Panc1 (cell line): ENCODE data around the gene DIPK1B. TPM values are rescaled to one million over a fixed set of nuclear protein-coding genes. Genes with fewer than 3 reads are reported as not detected.

Experiments
- ATAC-seq: fragments of 200-7000 bp; cut with Tn5 transposase; 2 replicates; pipeline ENCODE4 v1.9.1; 2020; ENCODE audit warnings: mild to moderate bottlenecking, moderate library complexity
- BruUV-seq: library from RNA; stranded (reverse); fragments of 400-500 nt; replicated peaks from 2 replicates; lab custom pipeline; 2021; lab: Mats Ljungman, UMichigan
- CTCF ChIA-PET: fragments of 300-600 bp; sonication (Branson Sonifier 250); formaldehyde crosslinking; loops from one replicate; lab custom pipeline; 2022; ENCODE audit warnings: antibody characterized with exemption; lab: Charles Lee
- POLR2A ChIA-PET: fragments of 300-600 bp; sonication (Branson Sonifier 250); formaldehyde crosslinking; loops from one replicate; lab custom pipeline; 2022; ENCODE audit warnings: antibody characterized with exemption; lab: Charles Lee
- DNase-seq: peaks from one replicate; pipeline ENCODE4 v3.0.0-alpha.2; 2010; ENCODE audit warnings: low read depth, low spot score
- H3K27ac ChIP-seq: 2 replicates; pipeline ENCODE4 v1.5.1; 2011; ENCODE audit warnings: mild to moderate bottlenecking, low read length, inconsistent platforms
- H3K27me3 ChIP-seq: fragments of 200-500 bp; sonication (Bioruptor generic); 2 replicates; pipeline ENCODE4 v1.6.0; 2014; ENCODE audit warnings: low read length, inconsistent platforms; ENCODE audit not compliant: control insufficient read depth, insufficient read depth
- H3K36me3 ChIP-seq: fragments of 200-500 bp; sonication (Bioruptor generic); 2 replicates; pipeline ENCODE4 v1.5.1; 2014; ENCODE audit warnings: inconsistent platforms, mild to moderate bottlenecking, low read length, moderate library complexity; ENCODE audit not compliant: control insufficient read depth, insufficient read depth
- H3K4me1 ChIP-seq: 2 replicates; pipeline ENCODE4 v1.5.1; 2011; ENCODE audit warnings: inconsistent platforms, mild to moderate bottlenecking, low read length, moderate library complexity; ENCODE audit not compliant: control insufficient read depth, insufficient read depth
- H3K4me3 ChIP-seq, 2 experiments: 2 replicates each; pipeline ENCODE4 v1.5.1; 2011 to 2012; ENCODE audit warnings: low read depth in 2 of 2, low read length in 2 of 2, mild to moderate bottlenecking in 2 of 2, inconsistent platforms in 1 of 2, moderate library complexity in 1 of 2
- H3K9me3 ChIP-seq: fragments of 200-500 bp; sonication (Bioruptor generic); 2 replicates; pipeline ENCODE4 v1.5.1; 2014; ENCODE audit warnings: low read depth, mild to moderate bottlenecking, inconsistent platforms, low read length, moderate library complexity; ENCODE audit not compliant: control insufficient read depth, insufficient read depth
- CTCF ChIP-seq: fragments of 450-650 bp; IDR thresholded peaks from 2 replicates; pipeline ENCODE4 v1.5.1; 2017; ENCODE audit warnings: mild to moderate bottlenecking
- POLR2AphosphoS5 ChIP-seq: IDR thresholded peaks from 2 replicates; pipeline ENCODE4 v1.6.1; 2012; ENCODE audit warnings: mild to moderate bottlenecking, low read depth, low read length, moderate library complexity
- SIN3A ChIP-seq: IDR thresholded peaks from 2 replicates; pipeline ENCODE4 v1.6.1; 2012; ENCODE audit warnings: low read depth, mild to moderate bottlenecking, low read length, moderate library complexity, borderline replicate concordance; ENCODE audit not compliant: insufficient read depth
- TCF7L2 ChIP-seq: IDR thresholded peaks from 2 replicates; pipeline ENCODE4 v1.6.1; 2011; ENCODE audit warnings: mild to moderate bottlenecking, low read depth, low read length, inconsistent platforms
- in situ Hi-C: cut with HindIII; loops from 2 replicates; pipeline ENCODE4 v1.10.0; 2016; ENCODE audit warnings: low sequenced_read_pairs, low pct_unique_long_range_greater_than_20kb
- intact Hi-C: fragments of 100-400 bp; cut with micrococcal nuclease; formaldehyde crosslinking; loops from one replicate; pipeline ENCODE4 v1.10.0; 2022; ENCODE audit not compliant: unreplicated experiment
- total RNA-seq: library from RNA; stranded (reverse); gene quantifications from one replicate; pipeline ENCODE4 v1.2.1, GENCODE V29; 2021; ENCODE audit not compliant: unreplicated experiment
- TF ChIP-seq, protein P1 (sequence below), 2 experiments: IDR thresholded peaks; 2 replicates each; pipeline ENCODE4 v1.6.1; 2011 to 2012; ENCODE audit warnings: low read depth in 2 of 2, control low read depth in 1 of 2, low read length in 1 of 2, mild to moderate bottlenecking in 1 of 2, moderate library complexity in 1 of 2; ENCODE audit not compliant: insufficient read depth in 1 of 2

The DIPK1B gene
- total RNA-seq, 1 experiment from 2014 or later = 10.6 TPM

DNA sequence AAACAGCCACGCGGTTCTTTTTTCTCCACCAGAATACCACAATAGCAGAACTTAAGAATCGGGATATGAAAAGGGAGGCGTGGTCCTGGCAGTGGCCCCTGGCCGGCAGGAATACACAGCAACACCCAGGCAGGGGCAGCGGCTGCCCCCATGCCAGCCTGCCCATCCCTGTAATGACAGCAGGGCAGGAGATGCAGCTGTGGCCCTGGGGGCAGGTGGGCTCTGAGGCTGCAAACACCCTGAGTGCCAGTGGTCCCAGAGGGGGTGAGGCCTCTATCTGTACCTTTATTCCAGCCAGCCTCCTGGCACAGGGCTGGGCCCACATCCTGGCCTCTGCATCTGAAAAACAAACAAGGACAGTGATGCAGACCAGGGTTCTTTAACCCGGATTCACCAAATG lies 12.4 kb downstream of the DIPK1B start:
- DNase-seq (no peak), ATAC-seq (no peak)
- H3K4me1 ChIP-seq = peaks cover 41% of the 10 kb centered on the region
- no peak overlapping the region for H3K27ac ChIP-seq
- H3K27me3 ChIP-seq = no peaks in the 10 kb centered on the region
- TF ChIP-seq CTCF (no peak), TCF7L2 (no peak), SIN3A (no peak), POLR2AphosphoS5 (no peak)
- TF ChIP-seq, protein P1, sequence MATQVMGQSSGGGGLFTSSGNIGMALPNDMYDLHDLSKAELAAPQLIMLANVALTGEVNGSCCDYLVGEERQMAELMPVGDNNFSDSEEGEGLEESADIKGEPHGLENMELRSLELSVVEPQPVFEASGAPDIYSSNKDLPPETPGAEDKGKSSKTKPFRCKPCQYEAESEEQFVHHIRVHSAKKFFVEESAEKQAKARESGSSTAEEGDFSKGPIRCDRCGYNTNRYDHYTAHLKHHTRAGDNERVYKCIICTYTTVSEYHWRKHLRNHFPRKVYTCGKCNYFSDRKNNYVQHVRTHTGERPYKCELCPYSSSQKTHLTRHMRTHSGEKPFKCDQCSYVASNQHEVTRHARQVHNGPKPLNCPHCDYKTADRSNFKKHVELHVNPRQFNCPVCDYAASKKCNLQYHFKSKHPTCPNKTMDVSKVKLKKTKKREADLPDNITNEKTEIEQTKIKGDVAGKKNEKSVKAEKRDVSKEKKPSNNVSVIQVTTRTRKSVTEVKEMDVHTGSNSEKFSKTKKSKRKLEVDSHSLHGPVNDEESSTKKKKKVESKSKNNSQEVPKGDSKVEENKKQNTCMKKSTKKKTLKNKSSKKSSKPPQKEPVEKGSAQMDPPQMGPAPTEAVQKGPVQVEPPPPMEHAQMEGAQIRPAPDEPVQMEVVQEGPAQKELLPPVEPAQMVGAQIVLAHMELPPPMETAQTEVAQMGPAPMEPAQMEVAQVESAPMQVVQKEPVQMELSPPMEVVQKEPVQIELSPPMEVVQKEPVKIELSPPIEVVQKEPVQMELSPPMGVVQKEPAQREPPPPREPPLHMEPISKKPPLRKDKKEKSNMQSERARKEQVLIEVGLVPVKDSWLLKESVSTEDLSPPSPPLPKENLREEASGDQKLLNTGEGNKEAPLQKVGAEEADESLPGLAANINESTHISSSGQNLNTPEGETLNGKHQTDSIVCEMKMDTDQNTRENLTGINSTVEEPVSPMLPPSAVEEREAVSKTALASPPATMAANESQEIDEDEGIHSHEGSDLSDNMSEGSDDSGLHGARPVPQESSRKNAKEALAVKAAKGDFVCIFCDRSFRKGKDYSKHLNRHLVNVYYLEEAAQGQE (IDR thresholded peaks at IDR 0.05; ENCODE audit: insufficient read depth in 1 of 2, low read depth in 2 of 2, low read length in 1 of 2) = no peak
- intact Hi-C loops (no loop called here), in situ Hi-C loops (no loop called here)
- ChIA-PET POLR2A (no interaction called here), CTCF (no interaction called here)
- H3K36me3 ChIP-seq = peaks cover 14% of the 10 kb centered on the region
- no TSS peak for BruUV-seq
- no peaks in the 10 kb centered on the region for H3K9me3 ChIP-seq
- H3K4me3 ChIP-seq = no peak overlapping the region

GRCh38 chr9:136725612-136726011 lies 13.2 kb downstream of the DIPK1B start:
- in situ Hi-C loops (no loop called here), intact Hi-C loops (no loop called here)
- Histone ChIP-seq H3K36me3 (peaks cover 14% of the 10 kb centered on the region), H3K9me3 (no peaks in the 10 kb centered on the region), H3K4me3 (peak overlapping the region; percentile 92 to 96), H3K27me3 (no peaks in the 10 kb centered on the region), H3K4me1 (peaks cover 37% of the 10 kb centered on the region), H3K27ac (peak overlapping the region; percentile 93; the same call in 1 of the 2 replicates)
- no peak for TF ChIP-seq SIN3A
- TF ChIP-seq, protein P1 (IDR thresholded peaks at IDR 0.05; ENCODE audit: insufficient read depth in 1 of 2, low read depth in 2 of 2, low read length in 1 of 2) = no peak
- no peak for TF ChIP-seq POLR2AphosphoS5
- no peak for TF ChIP-seq CTCF
- no peak for TF ChIP-seq TCF7L2
- POLR2A ChIA-PET = no interaction called here
- no peak for DNase-seq
- CTCF ChIA-PET = no interaction called here
- no peak for ATAC-seq
- BruUV-seq = no TSS peak
